Right lobe of liver (tissue), 4 donors: Measurements from ENCODE around the gene FAM111B.

Source experiments
- POLR2A ChIP-seq: fragments of 450-650 bp; IDR thresholded peaks from one replicate; pipeline ENCODE4 v1.6.1; 2017; ENCODE audit warnings: antibody characterized with exemption, mild to moderate bottlenecking
- TF ChIP-seq, protein P1 (sequence below), 4 donors: fragments of 200-600 bp in 3 of 4; fragments of 450-650 bp in 1 of 4; IDR thresholded peaks; one replicate each; pipeline versions ENCODE4 v1.5.1 to v1.8.0; 2016 to 2022; ENCODE audit warnings: antibody characterized with exemption in 4 of 4, mild to moderate bottlenecking in 2 of 4
- donor health status: DM: no; HTN: no; CAD: no.
- donor health status: DM: no; HTN: no; CAD: no.
- donor health status: DM: no; HTN: yes; CAD: no.

DNA sequence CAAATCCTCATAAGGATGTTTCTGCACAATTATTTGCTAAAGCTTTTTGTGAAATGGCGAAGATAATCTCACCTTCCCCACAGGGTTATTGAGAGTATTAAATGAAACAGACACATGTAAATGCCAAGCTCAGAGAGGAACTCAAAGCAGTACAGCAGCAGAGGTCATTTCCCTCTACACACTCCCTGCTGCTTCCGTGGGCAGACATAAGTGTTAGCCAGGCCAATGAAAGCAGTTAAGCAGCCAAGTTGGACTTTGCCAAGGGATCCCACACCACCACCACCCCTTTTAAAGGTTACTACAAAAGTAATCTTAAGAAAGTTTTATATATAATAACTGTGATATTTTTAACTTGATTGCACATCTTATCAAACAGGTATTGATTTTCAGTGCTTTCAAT, 31.6 kb downstream of the FAM111B start:
- TF ChIP-seq POLR2A = no peak
- TF ChIP-seq, protein P1, sequence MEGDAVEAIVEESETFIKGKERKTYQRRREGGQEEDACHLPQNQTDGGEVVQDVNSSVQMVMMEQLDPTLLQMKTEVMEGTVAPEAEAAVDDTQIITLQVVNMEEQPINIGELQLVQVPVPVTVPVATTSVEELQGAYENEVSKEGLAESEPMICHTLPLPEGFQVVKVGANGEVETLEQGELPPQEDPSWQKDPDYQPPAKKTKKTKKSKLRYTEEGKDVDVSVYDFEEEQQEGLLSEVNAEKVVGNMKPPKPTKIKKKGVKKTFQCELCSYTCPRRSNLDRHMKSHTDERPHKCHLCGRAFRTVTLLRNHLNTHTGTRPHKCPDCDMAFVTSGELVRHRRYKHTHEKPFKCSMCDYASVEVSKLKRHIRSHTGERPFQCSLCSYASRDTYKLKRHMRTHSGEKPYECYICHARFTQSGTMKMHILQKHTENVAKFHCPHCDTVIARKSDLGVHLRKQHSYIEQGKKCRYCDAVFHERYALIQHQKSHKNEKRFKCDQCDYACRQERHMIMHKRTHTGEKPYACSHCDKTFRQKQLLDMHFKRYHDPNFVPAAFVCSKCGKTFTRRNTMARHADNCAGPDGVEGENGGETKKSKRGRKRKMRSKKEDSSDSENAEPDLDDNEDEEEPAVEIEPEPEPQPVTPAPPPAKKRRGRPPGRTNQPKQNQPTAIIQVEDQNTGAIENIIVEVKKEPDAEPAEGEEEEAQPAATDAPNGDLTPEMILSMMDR (IDR thresholded peaks at IDR 0.05) = no peak
